ENCODE measurements around the gene HTRA2.

Gene HTRA2

GRCh38 chr2:74501335-74502071 lies 28.2 kb upstream of the HTRA2 start:
- no peak for DNase-seq

- no peak for DNase-seq
Measured at GRCh38 chr2:74502147-74502719, 27.5 kb upstream of the HTRA2 start.

GRCh38 chr2:74502720-74503505 lies 26.8 kb upstream of the HTRA2 start:
- DNase-seq = peak; percentile 46

GRCh38 chr2:74503506-74504475 lies 25.9 kb upstream of the HTRA2 start:
- no peak for DNase-seq

DNA sequence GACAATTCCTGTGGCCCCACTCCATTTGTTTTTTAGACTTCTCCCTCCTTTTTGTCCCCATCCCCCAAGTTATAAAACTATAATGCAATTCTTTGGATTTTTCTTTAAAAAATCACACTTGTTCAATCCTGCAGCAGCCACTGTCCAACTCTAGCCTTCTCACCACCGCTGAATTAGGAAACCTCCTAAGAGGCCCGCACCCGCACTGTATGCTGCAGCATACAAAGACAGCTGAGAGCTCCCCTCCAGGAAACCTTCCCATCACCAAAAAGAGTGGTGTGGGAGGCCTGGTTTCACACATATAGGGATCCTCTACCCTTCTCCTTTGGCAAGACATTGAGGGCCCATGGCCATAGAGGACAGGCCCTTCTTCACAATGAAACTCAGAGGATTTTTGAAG lies 25.1 kb upstream of the HTRA2 start:
- DNase-seq = no peak

DNA sequence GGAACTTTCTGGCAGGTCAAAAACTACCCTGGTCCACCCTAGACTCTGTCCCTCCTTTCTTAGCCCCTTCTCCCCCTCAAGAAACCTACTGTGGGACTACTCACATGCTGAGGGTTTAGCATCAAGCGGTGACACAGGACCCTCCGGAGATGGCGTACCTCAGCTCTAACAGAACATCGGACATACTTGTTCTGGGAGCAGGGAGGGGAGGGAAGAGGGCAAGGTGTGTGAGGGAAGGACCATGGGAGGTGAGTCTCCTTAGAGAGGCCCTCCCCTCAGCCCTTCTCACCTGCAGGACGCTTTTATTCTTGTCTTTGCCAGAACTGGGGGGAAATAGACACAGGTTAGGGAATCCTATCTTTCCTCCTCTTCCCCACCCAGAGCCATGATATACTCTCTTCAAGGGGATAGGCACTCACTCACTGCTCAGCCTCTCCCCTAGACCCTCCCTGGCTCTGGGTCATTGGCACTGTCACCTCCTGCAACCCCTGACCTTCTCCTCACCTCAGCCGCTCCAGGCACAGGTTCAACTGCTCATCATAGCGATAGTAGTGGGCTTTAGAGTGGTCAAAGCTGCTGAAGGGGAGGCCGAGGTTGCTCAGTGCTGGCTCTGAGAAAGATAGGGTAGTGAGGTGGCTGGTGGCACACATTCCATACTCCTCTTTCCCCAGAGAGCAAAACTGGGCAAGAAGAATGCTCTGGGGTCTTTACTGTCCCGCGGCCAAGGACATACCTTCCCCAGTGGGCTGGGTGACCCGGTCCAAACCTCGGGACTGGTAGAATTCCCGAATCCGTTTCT lies 24.1 kb upstream of the HTRA2 start:
- no peak for DNase-seq

- DNase-seq = peak; percentile 98
Measured at GRCh38 chr2:74507145-74507925, 22.4 kb upstream of the HTRA2 start, which contains the start of gene PCGF1. PCGF1 (minus strand) TSS chr2:74507695; CDS start chr2:74507668, 27 bp downstream.

DNA sequence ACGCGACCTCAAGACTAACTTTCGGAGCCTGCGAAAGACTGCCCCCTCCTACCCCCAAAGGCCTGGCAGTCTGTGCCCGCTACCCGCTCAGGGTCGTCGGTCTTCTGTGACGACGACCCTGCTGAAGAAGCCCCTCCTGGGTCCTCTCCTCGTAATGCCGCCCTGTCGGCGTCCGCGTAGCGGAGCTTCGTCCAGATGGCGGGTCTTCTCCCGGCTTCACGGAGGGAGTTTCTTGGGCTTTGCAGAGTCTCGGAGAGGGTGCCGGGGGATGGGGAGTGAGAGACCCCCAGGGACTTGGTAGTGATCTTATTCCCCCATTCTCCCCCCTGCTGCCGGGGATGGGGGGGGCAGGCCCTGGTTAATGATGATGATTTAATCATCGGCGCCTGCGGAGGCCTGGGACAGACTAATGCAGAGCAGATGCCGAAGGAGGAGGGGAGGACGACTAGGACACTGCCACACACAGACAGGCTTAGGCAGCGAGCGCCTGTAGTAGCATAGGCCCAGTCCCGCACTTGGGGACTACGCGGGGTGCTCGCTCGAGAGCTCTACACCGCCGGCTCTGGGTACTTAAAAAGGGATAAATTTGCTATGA lies 21.7 kb upstream of the HTRA2 start:
- no peak for DNase-seq

GRCh38 chr2:74510272-74510671 lies 19.5 kb upstream of the HTRA2 start:
- DNase-seq = no peak

- DNase-seq = no peak
Measured at GRCh38 chr2:74511104-74511989, 18.4 kb upstream of the HTRA2 start.

DNA sequence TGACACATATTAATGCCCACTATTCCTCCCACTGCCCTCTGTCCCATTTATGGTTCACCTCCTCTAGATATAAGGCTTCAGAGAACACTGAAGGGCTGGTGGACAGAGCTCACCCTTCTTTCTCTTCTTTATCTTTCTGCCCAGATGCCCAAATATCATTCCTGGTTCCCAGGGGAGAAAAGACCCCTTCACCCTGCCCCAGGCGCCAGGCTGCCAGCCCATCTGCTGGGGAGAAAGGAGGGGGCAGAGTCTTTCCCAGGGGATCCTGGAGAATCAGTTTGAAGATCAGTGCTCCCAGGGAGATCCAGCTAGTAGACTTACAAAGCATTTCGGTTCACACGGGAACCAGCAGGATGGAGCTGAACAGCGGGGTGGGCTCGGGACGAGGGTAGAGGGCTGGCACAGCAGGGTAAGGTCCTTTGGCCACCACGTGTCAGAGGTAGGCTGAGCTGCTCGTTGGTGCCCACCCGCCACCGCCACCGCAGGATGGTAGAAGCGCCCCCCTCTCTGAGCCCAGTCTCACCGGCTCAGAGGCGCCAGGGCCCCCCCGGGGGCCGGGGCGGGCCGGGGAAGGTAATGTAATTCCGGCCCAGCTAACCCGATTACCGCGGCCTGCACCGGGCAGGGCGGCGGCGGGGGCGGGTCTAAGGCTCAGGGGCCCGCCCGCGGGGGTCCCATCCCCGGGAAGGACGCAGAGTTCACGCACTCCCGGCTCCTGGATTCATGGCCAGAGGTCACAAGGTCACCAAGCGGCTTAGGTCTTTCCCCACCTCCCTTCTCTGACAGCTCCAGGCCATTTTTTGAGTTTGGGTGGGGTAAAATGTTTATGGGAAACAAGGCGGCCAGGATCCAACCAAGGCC lies 16.8 kb upstream of the HTRA2 start:
- DNase-seq = no peak

GRCh38 chr2:74513605-74514367 lies 15.9 kb upstream of the HTRA2 start:
- peak; percentile 30 for DNase-seq

DNA sequence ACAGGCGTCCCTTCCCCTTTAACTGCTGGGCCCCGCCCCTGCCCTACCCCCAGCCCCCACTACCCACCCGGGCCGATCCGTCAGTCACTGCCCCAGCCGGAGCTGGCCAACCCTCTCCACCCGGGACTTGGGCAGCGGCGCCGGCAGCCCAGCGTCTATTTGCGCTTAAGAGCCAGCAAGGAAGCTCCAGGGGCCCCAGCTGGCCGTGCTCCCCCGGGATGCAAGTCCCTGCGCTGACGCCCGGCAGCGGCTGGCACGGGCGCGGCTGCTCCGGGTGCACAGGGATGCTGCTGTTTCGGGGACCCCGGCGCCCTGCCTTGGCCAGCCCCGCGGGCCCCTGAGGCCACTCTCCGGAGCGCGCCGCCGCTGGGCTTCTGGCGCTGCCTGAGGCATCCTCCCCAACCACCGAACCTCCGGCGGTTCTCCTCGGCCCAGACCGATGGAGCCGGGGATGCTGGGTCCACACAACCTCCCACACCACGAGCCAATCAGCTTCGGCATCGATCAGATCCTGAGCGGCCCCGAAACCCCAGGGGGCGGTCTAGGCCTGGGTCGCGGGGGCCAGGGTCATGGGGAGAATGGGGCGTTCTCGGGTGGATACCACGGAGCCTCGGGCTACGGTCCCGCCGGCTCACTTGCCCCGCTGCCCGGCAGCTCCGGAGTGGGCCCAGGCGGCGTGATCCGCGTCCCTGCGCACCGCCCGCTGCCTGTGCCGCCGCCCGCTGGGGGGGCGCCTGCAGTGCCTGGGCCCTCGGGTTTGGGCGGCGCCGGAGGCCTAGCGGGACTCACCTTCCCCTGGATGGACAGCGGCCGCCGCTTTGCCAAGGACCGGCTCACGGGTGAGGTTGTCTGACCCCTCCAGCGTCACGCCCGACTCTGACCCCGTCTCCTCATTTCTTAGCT lies 15.1 kb upstream of the HTRA2 start, which contains the start of gene TLX2:
Gene TLX2 (plus strand): TSS at position 83 of the 903 bp plus-strand sequence. CDS start 357 bp downstream, at position 440.
- DNase-seq = no peak

GRCh38 chr2:74515271-74515980 lies 14.3 kb upstream of the HTRA2 start:
- no peak for DNase-seq

DNA sequence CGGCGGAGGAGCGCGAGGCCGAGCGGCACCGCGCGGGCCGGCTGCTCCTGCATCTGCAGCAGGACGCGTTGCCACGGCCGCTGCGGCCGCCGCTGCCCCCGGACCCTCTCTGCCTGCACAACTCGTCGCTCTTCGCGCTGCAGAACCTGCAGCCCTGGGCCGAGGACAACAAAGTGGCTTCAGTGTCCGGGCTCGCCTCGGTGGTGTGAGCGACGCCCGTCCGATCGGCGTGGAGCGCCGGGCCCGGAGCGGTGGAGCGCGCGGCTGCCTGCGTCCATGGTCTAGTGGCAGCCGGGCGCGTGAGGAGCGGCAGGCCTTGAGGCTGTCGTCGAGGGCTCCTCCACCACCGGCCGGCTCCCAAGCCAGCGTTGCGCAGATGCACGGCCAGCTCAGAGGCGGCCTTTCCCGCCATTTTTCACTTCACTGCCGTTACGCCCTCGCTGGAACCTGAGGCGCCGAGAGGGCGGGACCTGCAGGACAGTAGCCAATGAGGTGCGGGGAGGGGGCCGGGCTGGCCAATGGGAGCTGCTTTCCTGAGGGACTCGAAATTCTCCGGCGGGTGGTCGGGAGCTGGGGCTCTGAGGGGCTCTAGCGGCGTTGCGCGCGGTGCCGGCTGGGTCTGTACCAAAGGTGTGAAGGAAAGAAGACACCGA lies 13.6 kb upstream of the HTRA2 start:
- DNase-seq = peak; percentile 81
